Measurements from ENCODE around the gene PSMD11.
A peak's percentile ranks its signal among the peaks of the same experiment; 100 is the strongest.
"Not testable (repeated sequence)": the region's sequence is repeated elsewhere in the genome, so short reads cannot be mapped to it uniquely, and the experiment has no call there.

PSMD11 gene

DNA sequence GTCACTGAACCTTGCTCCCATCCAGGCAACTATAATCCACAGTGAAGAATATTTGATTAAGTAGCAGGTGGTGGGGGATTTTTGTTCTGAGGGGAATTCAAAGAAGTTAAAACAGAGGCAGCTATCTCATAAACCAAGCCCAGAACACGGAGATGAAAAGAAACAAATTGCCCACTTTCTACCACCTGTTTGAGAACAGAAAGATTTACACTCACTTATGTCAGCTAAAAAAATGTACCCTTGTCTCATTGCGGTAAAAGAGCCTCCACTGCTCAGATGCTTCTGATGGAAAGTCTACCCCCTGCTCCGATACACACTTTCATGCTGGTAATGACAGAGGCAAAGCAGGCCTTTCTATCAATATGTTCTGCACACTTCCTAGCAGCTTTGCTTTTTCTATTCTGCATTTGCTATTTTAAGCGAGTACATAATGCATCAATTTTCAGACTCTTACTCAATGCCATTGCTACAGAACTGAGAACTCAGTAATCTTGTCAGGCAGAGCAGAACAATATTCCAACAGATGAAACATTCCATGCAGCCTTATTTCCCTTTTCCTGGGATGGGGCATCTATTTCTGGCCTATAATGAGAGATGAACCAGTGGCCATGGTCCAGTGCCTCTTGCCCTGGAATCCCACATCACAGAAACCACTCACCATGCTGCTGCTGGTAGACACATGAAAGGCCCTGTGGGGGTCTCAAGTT lies 71.5 kb downstream of the PSMD11 start:
- peak; percentile 8 for DNase-seq

DNA sequence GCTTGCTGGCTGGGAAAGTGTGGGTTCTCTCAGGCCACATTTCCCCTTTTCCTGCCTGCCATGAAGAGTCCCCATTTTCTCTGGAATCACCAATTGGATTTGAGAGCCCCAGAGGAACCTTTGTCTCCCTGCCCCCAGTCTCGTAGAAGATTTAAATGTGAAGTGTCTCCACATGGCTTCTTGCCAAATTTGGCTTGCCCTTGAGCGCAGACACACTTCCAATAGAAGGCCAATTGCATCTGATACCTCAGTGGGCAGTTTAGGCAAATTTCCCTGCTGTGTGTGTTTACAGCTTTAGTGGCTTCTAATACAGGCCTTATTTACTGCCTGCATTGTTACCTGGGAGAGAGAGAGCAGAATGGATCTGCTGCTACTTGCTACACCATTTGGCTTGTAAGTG lies 72.1 kb downstream of the PSMD11 start:
- DNase-seq: peak; percentile 21

DNA sequence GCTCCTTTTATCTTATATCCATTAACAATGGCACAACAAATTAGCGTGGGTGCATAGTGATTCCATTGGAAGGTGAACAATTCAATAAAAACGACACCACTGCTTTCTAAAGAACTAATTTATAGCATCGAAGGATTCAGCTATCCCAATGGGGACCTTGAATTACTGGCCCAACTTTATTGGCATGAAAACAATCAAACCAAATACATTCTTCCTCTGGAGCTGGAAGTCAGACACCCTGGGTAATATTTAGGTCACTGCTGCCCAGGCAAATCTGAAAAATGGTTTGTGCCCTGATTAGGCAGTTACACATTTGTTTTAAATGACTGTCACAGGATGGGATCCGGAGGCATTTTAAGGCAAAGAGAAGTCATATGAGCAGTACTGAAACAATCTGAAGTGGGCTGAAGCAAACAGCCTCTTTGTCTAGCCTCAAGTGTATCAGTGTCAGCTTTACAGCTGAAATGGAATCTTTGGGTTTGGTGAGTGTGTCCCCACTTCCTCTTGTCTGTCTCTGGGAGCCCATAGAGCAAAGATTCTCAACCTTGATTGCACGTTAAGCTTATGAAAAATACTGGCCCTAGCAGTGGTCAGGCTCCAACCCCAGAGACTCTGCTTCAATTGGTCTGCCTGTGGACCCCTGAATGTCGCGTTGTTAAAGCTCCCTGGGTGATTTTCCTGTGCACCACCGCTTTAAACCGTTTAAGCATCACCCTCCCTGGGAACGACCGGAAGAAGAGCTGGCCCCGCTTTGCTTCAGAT lies 72.8 kb downstream of the PSMD11 start:
- DNase-seq: peak; percentile 15

DNA sequence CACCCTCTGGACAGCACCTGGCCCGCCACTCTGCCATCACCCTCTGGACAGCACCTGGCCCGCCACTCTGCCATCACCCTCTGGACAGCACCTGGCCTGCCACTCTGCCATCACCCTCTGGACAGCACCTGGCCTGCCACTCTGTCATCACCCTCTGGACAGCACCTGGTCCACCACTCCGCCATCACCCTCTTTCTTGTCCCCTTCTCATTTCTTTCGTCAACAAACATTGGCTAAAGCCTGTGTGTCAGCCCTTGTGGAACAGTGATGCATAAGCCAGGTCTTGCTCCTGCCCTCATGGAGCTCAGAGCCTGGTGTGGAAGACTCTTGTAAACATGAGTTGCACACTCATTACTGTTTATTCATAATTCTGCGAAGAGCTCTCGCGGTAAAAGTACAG lies 73.7 kb downstream of the PSMD11 start:
- no peak for DNase-seq

DNA sequence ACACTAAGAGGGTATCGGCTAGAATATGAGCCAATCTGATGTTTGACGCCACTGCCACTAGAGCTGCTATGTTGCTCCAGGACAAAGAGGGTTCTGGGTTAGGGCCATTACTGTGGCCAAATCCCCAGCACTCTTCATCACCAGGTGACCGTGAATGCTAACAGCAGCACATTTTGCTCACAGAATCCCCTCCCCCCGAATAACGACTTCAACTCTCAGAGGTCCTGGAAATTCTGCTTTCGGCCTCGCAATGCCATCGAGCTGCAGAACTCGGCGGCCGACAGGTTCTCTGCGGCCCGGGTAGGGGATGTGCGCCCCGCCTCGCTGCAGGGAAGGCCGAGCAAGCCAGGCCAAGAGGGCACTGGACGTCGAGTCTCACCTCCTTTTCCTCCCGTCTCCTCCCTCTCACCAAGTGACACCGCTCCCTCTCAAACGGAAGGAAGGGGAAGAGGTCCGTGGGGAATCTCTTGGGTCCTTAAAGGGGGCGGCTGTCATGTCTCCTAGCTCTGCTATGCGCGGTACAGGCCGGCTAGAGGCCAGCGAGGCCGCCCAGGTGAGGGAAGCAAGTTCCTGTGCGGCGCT lies 74.4 kb downstream of the PSMD11 start:
- no peak for DNase-seq

DNA sequence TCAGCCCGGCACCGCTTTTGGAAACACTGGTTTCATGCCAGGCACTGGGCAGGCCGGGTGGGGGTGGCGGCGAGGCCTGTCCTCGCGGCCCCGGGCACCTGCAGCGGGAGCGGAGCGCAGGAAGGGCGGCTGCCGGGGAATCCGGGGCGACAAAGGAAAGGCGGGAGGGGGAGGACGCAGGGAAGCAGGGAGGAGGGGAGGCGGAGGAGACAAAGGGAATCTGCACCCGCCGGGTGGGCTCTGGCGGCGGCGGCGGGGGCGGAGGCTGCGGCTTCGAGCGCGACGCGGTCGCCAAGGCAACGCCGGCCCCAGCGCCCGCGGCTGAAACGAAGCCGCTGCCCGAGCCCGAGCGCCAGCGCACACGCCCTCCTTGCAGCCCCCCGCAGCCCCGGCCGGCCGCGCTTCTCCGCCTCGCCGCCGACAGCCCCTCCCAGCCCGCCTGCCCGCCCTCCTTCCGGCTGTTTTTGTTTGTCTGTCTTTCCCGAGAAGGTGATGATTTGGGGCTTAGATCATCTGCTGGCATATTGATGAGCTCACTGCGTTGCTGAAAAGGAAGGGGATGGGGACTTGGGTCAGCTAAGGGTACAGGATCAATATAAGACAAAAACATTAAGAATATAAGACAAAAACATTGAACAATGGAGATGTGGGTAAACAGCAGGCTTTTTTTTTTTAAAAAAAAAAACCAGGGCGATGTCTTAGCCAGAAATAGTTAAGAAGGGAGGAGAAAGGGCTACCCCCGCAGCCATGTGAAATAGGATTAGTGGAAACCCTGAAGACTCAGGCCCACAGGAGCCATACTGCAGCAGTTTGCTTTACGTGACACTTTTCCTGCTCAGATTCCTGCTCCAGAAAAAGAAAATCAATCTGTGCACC lies 75.2 kb downstream of the PSMD11 start:
- DNase-seq: peak; percentile 86

DNA sequence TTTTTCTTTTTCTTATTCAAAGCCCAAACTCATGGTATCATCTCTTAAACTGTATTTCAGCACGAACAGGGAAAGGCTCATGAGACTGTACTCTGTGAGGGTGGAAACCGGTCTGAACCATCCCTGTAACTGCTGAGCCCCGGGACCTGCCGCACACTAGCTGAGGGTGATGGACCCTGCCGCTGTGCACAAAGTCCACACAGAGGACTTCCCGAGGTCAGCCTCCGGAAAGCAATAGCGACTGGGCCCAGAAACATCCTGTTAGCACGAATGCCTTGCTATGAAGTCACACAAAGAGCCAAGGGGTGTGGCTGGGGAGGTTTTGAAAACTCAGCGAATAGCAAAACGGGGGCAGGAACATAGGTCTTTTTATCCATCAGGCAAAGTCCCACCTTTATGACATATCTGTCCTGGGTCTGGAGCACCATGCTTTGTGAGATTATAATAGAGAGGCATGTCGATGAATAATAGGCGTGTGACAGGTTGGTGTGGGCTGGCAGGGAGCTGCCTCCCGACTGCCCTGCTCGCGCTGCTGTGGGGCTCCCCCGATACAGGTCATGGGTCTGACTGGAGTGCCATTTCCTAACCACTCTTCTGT lies 75.9 kb downstream of the PSMD11 start:
- DNase-seq: peak; percentile 58

DNA sequence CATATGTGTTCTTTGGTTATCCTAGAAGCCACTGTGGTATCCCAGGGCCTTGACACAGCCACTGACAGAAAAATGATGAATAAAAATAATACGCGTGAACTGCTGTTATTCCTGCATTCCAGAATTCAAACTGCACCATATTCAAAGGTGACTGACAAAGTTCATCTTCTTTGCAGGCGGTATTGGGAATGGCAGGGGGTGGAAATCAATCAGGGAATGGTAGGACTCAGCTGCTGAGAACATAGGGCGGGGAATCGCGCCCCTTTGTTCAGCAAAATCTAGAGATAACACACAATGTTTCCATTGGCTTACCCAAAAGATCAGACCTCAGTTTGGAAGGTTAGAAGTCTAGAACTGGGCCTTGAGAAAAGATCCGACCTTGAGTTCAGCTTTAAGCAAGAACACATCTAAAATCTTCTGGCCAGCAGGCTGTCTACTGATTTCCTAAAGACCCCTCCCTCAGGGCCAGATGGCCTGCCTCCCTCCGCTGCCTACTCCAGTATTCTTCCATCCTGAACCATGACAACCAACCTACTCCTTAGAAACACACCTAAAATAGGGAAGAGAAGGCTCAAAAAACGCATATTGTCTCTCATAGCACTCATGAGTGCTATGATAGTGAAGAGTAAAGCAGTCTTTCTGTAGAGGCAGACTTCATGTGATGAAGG lies 76.6 kb downstream of the PSMD11 start:
- no peak for DNase-seq

DNA sequence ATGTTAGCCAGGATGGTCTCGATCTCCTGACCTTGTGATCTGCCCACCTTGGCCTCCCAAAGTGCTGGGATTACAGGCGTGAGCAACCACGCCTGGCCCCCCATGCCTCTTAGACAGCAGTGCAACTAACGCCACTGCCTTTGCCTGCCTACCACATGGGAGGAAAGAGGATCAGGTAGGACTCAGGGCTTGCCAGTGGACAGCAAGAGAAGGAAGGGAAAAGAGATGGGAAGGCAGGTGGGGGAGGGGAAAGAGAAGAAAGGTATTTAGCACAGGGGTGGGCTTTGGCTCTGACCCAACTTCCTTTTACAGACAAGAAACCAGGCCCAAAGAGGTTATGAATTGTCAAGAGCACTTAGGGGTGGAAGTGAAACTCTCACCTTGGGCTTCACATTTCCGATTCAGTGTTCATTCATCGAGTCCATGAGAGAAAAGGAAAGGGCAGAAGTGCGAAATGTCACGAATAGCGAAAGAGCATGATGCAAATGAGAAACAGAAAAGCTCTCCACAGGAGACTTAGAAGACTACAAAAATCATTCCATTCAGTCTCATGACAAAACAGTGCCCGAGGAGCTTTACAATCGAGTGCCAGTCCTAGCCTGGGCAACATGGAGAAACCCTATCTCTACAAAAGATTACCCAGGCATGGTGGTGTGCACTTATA lies 78.8 kb downstream of the PSMD11 start:
- DNase-seq: no peak

DNA sequence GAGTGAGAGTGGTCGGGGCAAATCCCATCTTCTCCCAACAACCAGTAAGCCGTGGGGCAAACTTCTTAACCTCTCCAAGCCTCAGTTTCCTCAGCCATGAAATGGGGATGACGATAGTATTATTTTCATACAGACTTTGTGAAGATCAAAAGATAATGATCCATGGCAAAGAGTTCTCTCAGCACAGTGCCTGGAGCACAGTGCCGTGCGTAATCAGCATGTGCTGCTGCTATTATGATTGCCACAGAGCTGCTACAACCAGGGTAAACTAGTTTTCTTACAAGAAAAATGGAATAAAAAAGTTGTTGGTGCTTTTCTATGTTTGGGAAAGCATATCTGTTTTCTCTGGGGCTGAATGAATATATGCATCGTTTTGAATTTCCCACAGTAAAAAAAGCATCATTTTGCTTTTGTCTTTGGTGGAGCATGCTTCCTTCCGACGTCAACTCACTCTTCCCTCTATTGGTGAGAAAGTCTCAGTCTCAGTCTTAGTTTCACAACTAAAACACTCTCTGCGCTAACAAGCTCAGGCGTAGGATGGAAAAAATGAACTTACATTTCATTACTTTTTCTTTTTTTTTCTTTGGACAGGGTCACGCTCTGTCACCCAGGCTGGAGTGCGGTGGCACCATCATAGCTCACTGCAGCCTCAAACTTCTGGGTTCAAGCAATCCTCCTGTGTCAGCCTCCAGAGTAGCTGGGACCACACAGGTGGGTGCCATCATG lies 79.7 kb downstream of the PSMD11 start:
- DNase-seq: no peak

DNA sequence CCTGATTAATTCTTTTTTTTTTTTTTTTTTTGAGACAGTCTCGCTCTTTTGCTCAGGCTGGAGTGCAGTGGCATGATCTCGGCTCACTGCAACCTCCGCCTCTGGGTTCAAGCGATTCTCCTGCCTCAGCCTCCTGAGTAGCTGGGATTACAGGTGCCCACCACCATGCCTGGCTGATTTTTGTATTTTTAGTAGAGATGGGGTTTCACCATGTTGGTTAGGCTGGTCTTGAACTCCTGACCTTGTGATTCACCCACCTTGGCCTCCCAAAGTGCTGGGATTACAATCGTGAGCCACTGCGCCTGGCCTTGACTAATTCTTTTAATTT lies 80.2 kb downstream of the PSMD11 start:
- DNase-seq: not testable (repeated sequence)

DNA sequence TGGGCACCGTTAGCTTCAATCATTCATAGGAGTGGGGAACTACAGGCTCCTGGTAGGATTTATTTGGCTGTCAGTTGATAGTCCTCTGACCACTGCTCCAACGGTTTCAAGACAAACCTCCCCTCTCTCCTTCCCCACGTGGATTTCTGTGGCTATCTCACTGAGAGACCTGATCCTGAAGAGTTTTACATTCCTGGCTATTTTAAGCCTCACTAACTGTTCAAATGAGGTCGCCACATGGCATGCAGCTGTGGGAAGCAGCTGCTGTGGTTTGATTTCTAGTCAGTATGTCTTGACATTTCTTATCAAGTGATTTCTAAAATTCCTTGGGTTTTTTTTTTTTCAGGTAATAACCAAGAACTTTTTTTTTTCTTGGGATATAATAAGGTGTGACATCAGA lies 80.8 kb downstream of the PSMD11 start:
- DNase-seq: no peak

DNA sequence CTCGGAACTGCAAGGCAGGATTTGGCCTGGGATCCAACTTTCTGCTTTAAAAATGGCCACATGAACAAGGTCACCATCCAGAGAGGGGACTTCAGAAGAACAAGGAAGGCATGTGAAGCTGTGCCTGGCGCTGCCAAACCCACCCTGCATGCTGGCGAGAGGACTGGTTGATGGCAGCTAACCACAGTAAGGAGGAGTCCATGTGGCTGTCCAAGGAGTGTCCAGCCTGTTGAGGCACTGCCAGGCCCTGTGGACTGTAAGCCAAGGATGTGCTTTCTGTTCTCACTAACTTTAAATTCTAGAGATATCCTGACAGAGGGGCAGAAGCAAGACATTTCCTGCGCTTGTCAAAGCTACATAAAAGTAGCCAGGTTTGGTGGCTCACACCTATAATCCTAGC lies 82.8 kb downstream of the PSMD11 start:
- no peak for DNase-seq

DNA sequence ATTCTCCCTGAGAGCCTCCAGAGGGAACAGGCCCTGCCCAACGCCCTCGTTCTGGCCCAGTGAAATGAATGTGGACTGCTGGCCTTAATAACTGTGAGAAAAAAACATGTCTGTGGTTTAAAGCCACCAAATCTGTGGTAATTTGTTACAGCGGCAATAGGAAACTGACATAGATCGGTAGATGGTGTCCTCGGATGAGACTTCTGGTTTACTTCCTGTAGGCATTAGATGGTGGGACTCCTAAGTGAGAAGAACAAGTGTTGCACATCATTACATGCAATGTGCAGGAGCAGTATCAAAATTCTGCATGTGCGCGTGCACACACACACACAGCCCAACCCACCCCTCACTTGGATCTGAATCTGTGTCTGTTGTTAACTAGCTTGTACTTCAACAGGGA lies 84.5 kb downstream of the PSMD11 start:
- no peak for DNase-seq

DNA sequence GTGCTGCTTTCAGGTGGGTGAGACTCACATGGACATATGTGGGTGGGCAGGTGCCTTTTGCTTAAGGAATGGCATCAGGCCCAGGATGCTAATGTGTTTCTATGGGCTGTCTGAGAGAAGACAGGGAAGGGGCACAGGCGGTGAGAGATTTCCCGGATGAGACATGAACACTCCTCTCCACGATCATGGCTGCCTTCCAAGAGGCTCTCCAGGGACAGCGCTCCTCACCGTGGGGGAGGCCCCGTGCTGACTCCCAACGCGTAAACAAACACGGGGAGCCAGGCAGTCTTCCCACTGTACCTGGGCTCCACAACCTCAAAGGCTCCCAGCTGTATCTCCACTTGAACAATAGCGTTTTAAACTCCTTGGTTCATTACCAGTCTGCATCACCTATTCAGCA lies 85.3 kb downstream of the PSMD11 start:
- DNase-seq: no peak

All from NCI-H2227 treated with DMSO at 0.1 percent for 48 hours (cell line).